Thyroid gland (tissue), 4 donors: ENCODE results near the gene C11orf65.

Source experiments
- POLR2A ChIP-seq, 2 donors: fragments of 450-650 bp; IDR thresholded peaks; one replicate each; pipeline ENCODE4 v1.6.1; 2017; ENCODE audit warnings: antibody characterized with exemption in 2 of 2, mild to moderate bottlenecking in 2 of 2, moderate library complexity in 1 of 2
- TF ChIP-seq, protein P1 (sequence below), 6 experiments: fragments of 200-600 bp in 3 of 6; fragments of 450-650 bp in 3 of 6; sonication (generic) in 3 of 6; IDR thresholded peaks; one replicate each; pipeline ENCODE4 v1.5.1; 2016 to 2019; ENCODE audit warnings: antibody characterized with exemption in 6 of 6, mild to moderate bottlenecking in 2 of 6, inconsistent platforms in 1 of 6, moderate library complexity in 1 of 6

DNA sequence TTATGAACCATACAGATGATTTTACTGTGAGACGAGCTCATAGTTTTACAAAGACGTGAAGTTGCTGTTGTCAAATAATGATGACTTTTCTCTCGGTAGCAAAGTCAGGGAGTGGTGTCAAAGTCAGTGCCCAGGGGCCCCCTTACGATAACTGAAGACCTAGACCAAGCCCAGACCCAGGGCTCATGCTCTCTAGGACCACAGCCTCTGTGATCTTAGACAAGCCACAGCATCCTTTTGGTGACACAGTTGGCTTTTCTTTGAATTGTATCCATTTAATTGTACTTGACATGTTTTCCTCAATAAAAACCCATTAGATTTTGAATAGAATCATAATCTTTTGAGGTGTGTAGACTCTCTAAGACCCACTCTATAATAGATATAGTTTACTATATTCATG is 48.8 kb upstream of the C11orf65 start:
- TF ChIP-seq, protein P1, sequence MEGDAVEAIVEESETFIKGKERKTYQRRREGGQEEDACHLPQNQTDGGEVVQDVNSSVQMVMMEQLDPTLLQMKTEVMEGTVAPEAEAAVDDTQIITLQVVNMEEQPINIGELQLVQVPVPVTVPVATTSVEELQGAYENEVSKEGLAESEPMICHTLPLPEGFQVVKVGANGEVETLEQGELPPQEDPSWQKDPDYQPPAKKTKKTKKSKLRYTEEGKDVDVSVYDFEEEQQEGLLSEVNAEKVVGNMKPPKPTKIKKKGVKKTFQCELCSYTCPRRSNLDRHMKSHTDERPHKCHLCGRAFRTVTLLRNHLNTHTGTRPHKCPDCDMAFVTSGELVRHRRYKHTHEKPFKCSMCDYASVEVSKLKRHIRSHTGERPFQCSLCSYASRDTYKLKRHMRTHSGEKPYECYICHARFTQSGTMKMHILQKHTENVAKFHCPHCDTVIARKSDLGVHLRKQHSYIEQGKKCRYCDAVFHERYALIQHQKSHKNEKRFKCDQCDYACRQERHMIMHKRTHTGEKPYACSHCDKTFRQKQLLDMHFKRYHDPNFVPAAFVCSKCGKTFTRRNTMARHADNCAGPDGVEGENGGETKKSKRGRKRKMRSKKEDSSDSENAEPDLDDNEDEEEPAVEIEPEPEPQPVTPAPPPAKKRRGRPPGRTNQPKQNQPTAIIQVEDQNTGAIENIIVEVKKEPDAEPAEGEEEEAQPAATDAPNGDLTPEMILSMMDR (IDR thresholded peaks at IDR 0.05) = no peak
- TF ChIP-seq POLR2A (IDR thresholded peaks at IDR 0.05) = no peak
